Activated naive CD8-positive, alpha-beta T cell treated with anti-CD3 and anti-CD28 coated beads, Interleukin-2, amount 50 U/mL, for 24 hours (primary cell): ENCODE measurements around the gene RASGRF1.
A peak's percentile ranks its signal among the peaks of the same experiment; 100 is the strongest.

Experiments
- ATAC-seq: fragments of 150-1000 bp; cut with Tn5 transposase; one replicate; pipeline ENCODE4 v1.10.0; 2021
- DNase-seq: peaks from one replicate; pipeline ENCODE4 v3.0.0; 2021
- H3K27ac Mint-ChIP-seq: one replicate; pipeline ENCODE4 v1.8.0; 2021; ENCODE audit warnings: mild to moderate bottlenecking, mixed read lengths
- H3K27me3 Mint-ChIP-seq: one replicate; pipeline ENCODE4 v1.8.0; 2021; ENCODE audit warnings: mixed read lengths
- H3K36me3 Mint-ChIP-seq: one replicate; pipeline ENCODE4 v1.8.0; 2021; ENCODE audit warnings: low read depth, mixed read lengths
- H3K4me1 Mint-ChIP-seq: one replicate; pipeline ENCODE4 v1.8.0; 2021; ENCODE audit warnings: mixed read lengths
- H3K4me3 Mint-ChIP-seq: one replicate; pipeline ENCODE4 v1.8.0; 2021; ENCODE audit warnings: mild to moderate bottlenecking, moderate library complexity, mixed read lengths
- H3K9me3 Mint-ChIP-seq: one replicate; pipeline ENCODE4 v1.8.0; 2021; ENCODE audit warnings: mixed read lengths

RASGRF1 gene

DNA sequence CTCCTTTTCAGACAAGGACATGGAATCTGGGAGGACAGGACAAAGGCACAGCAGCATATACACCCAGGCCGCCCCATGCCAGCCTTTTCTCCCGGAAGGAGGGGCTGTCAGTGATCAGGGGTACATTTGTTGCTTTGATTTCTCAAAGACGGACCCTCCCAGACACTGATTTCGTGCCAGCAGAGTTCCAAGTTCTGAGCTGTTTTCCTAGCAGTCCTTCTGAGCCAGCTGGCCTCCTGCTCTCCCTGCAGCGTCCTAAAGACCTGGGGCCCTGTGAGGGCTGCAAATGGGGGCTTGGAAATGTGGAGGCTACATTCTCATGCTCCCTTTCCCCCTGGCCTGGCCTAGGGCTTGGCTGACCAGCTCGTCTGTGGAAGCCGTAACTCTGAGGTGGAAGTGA, 168.1 kb downstream of the RASGRF1 start:
- no peak overlapping the region for H3K4me3 Mint-ChIP-seq
- H3K9me3 Mint-ChIP-seq = no peaks in the 10 kb centered on the region
- H3K4me1 Mint-ChIP-seq = no peaks in the 10 kb centered on the region
- H3K27ac Mint-ChIP-seq = no peak overlapping the region
- peaks cover 11% of the 10 kb centered on the region for H3K36me3 Mint-ChIP-seq
- no peak for ATAC-seq
- H3K27me3 Mint-ChIP-seq = no peaks in the 10 kb centered on the region
- DNase-seq = no peak

DNA sequence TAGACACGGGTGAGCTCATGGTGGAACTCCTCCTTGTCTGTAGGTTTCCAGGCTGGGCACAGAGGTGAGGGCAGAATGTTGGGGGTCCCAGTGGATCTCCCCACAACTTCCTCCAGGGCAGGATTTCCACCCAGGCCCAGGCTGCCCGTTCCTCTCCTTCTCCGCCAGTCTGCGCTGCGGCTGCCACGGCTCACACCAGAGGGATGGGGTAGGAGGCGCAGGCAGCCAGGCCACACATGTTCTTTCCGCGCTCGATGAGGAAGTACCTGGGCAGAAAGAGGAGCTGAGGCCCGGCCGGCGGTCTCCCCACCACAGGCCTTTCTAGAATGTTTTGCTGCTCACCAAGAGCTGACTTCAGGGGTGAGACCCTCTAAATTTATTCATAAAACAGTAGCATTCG, 168.6 kb downstream of the RASGRF1 start:
- no peak for ATAC-seq
- Mint-ChIP-seq H3K4me3 (no peak overlapping the region), H3K36me3 (peaks cover 12% of the 10 kb centered on the region), H3K4me1 (peaks cover 2% of the 10 kb centered on the region), H3K27me3 (no peaks in the 10 kb centered on the region), H3K27ac (no peak overlapping the region), H3K9me3 (no peaks in the 10 kb centered on the region)
- DNase-seq = no peak

DNA sequence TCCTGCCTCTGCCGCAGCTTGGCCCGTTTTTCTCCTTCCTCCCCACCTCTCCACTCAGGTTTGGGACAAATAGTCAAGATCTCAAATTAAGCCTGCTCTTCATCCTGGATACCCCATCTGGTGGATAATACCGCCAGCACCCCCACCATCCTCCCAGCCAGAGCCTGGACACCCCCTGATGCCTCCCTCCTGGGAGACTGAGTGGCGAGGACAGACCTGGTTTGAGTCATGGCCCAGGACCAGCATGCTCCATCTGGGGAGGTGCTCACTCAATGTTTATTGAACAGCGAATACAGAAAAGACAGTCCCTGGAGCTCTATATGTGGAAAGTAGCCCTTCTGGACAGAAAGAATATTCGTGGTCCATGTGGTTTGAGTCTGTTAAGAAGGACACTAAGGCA, 169.1 kb downstream of the RASGRF1 start:
- no peak for ATAC-seq
- Mint-ChIP-seq H3K36me3 (peaks cover 12% of the 10 kb centered on the region), H3K9me3 (no peaks in the 10 kb centered on the region), H3K4me1 (peaks cover 3% of the 10 kb centered on the region), H3K27ac (no peak overlapping the region), H3K27me3 (no peaks in the 10 kb centered on the region), H3K4me3 (no peak overlapping the region)
- no peak for DNase-seq

GRCh38 chr15:78917888-78918287, 172.7 kb downstream of the RASGRF1 start:
- Mint-ChIP-seq H3K4me3 (no peak overlapping the region), H3K9me3 (no peaks in the 10 kb centered on the region), H3K36me3 (peaks cover 17% of the 10 kb centered on the region), H3K4me1 (peaks cover 6% of the 10 kb centered on the region), H3K27ac (no peak overlapping the region), H3K27me3 (no peaks in the 10 kb centered on the region)
- ATAC-seq (no peak), DNase-seq (no peak)

DNA sequence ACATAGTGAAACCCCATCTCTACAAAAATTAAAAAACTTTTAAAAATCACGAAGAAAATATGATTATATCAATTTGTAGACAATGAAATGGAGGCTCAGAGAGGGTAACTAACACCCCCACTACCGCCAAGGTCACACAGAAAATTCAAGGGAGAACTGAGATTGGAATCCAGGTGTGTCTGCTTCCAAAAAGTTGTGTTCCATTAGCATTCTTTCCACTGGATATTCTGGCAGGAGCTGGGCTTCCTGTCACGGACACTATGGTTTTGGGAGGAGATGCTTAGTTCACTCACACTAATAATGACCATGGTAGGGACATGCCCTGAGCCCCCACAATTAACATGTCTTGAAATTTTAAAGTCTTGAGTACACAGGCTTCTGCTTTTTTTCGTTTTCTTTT, 174.5 kb downstream of the RASGRF1 start:
- Mint-ChIP-seq H3K36me3 (peaks cover 20% of the 10 kb centered on the region), H3K4me3 (no peak overlapping the region), H3K27me3 (no peaks in the 10 kb centered on the region), H3K4me1 (peaks cover 6% of the 10 kb centered on the region), H3K9me3 (no peaks in the 10 kb centered on the region), H3K27ac (no peak overlapping the region)
- no peak for DNase-seq
- no peak for ATAC-seq

GRCh38 chr15:78915341-78916087, 175.1 kb downstream of the RASGRF1 start:
- Mint-ChIP-seq H3K9me3 (no peaks in the 10 kb centered on the region), H3K36me3 (peaks cover 24% of the 10 kb centered on the region), H3K4me3 (no peak overlapping the region), H3K27ac (no peak overlapping the region), H3K27me3 (no peaks in the 10 kb centered on the region), H3K4me1 (peaks cover 6% of the 10 kb centered on the region)
- no peak for ATAC-seq
- no peak for DNase-seq

- no peaks in the 10 kb centered on the region for H3K9me3 Mint-ChIP-seq
- no peak overlapping the region for H3K27ac Mint-ChIP-seq
- ATAC-seq (no peak), DNase-seq (no peak)
- H3K4me1 Mint-ChIP-seq = peaks cover 10% of the 10 kb centered on the region
- no peaks in the 10 kb centered on the region for H3K27me3 Mint-ChIP-seq
- H3K36me3 Mint-ChIP-seq = peaks cover 28% of the 10 kb centered on the region
- H3K4me3 Mint-ChIP-seq = no peak overlapping the region
These were observed 176.4 kb downstream of the RASGRF1 start for GRCh38 chr15:78914027-78914764.

DNA sequence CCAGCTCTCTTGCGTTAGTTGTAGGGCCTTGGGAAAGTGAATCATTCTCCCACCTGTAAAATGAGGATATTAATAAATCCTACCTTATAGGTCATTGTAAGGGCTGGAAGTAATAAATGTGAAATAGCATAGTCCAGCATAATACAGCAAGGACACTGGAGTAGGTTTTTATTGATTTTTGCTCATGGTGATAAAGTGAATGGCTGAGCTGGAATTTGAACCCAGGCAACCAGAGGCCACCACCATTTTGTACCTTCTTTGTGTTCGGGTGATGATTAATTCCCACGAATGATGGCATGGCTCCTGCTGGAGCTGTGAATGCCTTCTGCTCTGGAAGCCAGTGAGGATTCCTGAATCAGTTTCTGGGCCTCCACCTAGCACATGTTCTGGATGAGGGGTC, 177.6 kb downstream of the RASGRF1 start:
- H3K4me1 Mint-ChIP-seq = peaks cover 10% of the 10 kb centered on the region
- DNase-seq (no peak), ATAC-seq (no peak)
- H3K4me3 Mint-ChIP-seq = no peak overlapping the region
- peaks cover 32% of the 10 kb centered on the region for H3K36me3 Mint-ChIP-seq
- no peaks in the 10 kb centered on the region for H3K27me3 Mint-ChIP-seq
- no peaks in the 10 kb centered on the region for H3K9me3 Mint-ChIP-seq
- no peak overlapping the region for H3K27ac Mint-ChIP-seq

DNA sequence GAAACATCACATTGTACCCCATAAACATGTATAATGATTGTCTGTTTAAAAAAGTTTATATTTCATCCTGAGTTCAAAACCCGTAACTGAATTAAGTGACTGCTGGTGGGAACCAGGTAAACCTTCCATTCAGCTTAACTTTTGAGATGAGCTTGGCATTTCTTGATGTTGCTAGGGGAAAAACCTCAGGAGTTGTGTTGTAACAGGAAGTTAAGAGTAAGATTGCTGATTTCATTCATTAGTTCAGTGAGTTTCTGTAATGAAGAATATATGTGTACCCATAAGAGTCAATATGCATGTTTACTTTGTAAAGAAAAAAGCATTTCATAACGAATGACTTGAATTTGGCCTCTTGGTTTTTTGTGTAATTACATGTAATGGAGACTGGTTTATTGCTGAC, 178.3 kb downstream of the RASGRF1 start:
- Mint-ChIP-seq H3K9me3 (no peaks in the 10 kb centered on the region), H3K27me3 (no peaks in the 10 kb centered on the region), H3K4me3 (no peak overlapping the region), H3K27ac (no peak overlapping the region), H3K4me1 (peaks cover 10% of the 10 kb centered on the region), H3K36me3 (peaks cover 29% of the 10 kb centered on the region)
- DNase-seq (no peak), ATAC-seq (no peak)

- Mint-ChIP-seq H3K4me1 (peaks cover 7% of the 10 kb centered on the region), H3K4me3 (no peak overlapping the region), H3K36me3 (peaks cover 40% of the 10 kb centered on the region), H3K9me3 (no peaks in the 10 kb centered on the region), H3K27me3 (no peaks in the 10 kb centered on the region), H3K27ac (peak overlapping the region; percentile 14)
- DNase-seq (no peak), ATAC-seq (no peak)
These were observed 180.3 kb downstream of the RASGRF1 start for GRCh38 chr15:78910271-78910670.
